GM10847 (cell line): ENCODE results near the gene NEIL3.
A peak's percentile ranks its signal among the peaks of the same experiment; 100 is the strongest.

Experiments
- POLR2A ChIP-seq: IDR thresholded peaks from 2 replicates; pipeline ENCODE4 v1.6.1; 2011; ENCODE audit not compliant: insufficient read length; ENCODE audit errors: extremely low read depth

Gene NEIL3

GRCh38 chr4:177309522-177310371 is at the start of gene NEIL3:
TSS of gene NEIL3 (plus strand) at chr4:177309874. CDS start at chr4:177309954, 80 bp downstream.
- TF ChIP-seq POLR2A: peak; percentile 77

- no peak for TF ChIP-seq POLR2A
These were observed 45.9 kb upstream of the NEIL3 start for GRCh38 chr4:177263818-177264217.

GRCh38 chr4:177264788-177265422 is 44.8 kb upstream of the NEIL3 start:
- TF ChIP-seq POLR2A: no peak

- no peak for TF ChIP-seq POLR2A
These were observed 43.9 kb upstream of the NEIL3 start for GRCh38 chr4:177265729-177266128.

- no peak for TF ChIP-seq POLR2A
These were observed 43.2 kb upstream of the NEIL3 start for GRCh38 chr4:177266506-177266905.

GRCh38 chr4:177267911-177268310 is 41.8 kb upstream of the NEIL3 start:
- no peak for TF ChIP-seq POLR2A

- TF ChIP-seq POLR2A: no peak
These were observed 38.6 kb upstream of the NEIL3 start for GRCh38 chr4:177271091-177271490.

- no peak for TF ChIP-seq POLR2A
These were observed 37.5 kb upstream of the NEIL3 start for GRCh38 chr4:177271915-177272766.

- TF ChIP-seq POLR2A: no peak
These were observed 33.7 kb upstream of the NEIL3 start for GRCh38 chr4:177275999-177276398.

GRCh38 chr4:177281351-177281909 is 28.2 kb upstream of the NEIL3 start:
- no peak for TF ChIP-seq POLR2A

GRCh38 chr4:177282284-177282835 is 27.3 kb upstream of the NEIL3 start:
- no peak for TF ChIP-seq POLR2A

- no peak for TF ChIP-seq POLR2A
These were observed 26.5 kb upstream of the NEIL3 start for GRCh38 chr4:177283167-177283566.

GRCh38 chr4:177285953-177286352 is 23.7 kb upstream of the NEIL3 start:
- no peak for TF ChIP-seq POLR2A

- no peak for TF ChIP-seq POLR2A
These were observed 22.4 kb upstream of the NEIL3 start for GRCh38 chr4:177287255-177287654.

- TF ChIP-seq POLR2A: no peak
These were observed 21.3 kb upstream of the NEIL3 start for GRCh38 chr4:177288335-177288734.

- TF ChIP-seq POLR2A: no peak
These were observed 18.9 kb upstream of the NEIL3 start for GRCh38 chr4:177290780-177291179.

- no peak for TF ChIP-seq POLR2A
These were observed 17.5 kb upstream of the NEIL3 start for GRCh38 chr4:177292171-177292570.
